RWPE2 (cell line): ENCODE results near the gene KLHL6.
A peak's percentile ranks its signal among the peaks of the same experiment; 100 is the strongest.

Experiments
- ATAC-seq: fragments of 200-7000 bp; cut with Tn5 transposase; 3 replicates; pipeline ENCODE4 v1.9.1; 2021; ENCODE audit warnings: low read depth
- DNase-seq: peaks from one replicate; pipeline ENCODE4 v3.0.0-alpha.2; 2020; ENCODE audit warnings: low spot score
- H3K27ac ChIP-seq: fragments of 450-650 bp; 2 replicates; pipeline ENCODE4 v1.5.1; 2017; ENCODE audit warnings: mild to moderate bottlenecking; ENCODE audit not compliant: poor library complexity, severe bottlenecking
- H3K27me3 ChIP-seq: fragments of 250-450 bp; sonication (Bioruptor Pico); 2 replicates; pipeline ENCODE4 v1.5.1; 2021; ENCODE audit warnings: mild to moderate bottlenecking, moderate library complexity; ENCODE audit not compliant: insufficient read depth, poor library complexity, severe bottlenecking
- H3K36me3 ChIP-seq: fragments of 250-450 bp; sonication (Bioruptor Pico); 2 replicates; pipeline ENCODE4 v1.5.1; 2020; ENCODE audit warnings: low read depth, mild to moderate bottlenecking, moderate library complexity
- H3K4me1 ChIP-seq: fragments of 250-450 bp; sonication (Bioruptor Pico); 2 replicates; pipeline ENCODE4 v1.5.1; 2021; ENCODE audit warnings: mild to moderate bottlenecking, moderate library complexity; ENCODE audit not compliant: insufficient read depth, poor library complexity, severe bottlenecking
- H3K4me3 ChIP-seq: fragments of 250-450 bp; sonication (Bioruptor Pico); 2 replicates; pipeline ENCODE4 v1.5.1; 2021; ENCODE audit warnings: mild to moderate bottlenecking, moderate library complexity; ENCODE audit not compliant: severe bottlenecking
- H3K9me3 ChIP-seq: fragments of 250-450 bp; sonication (Bioruptor Pico); 2 replicates; pipeline ENCODE4 v1.5.1; 2021; ENCODE audit warnings: mild to moderate bottlenecking, moderate library complexity; ENCODE audit not compliant: severe bottlenecking
- CTCF ChIP-seq: fragments of 450-650 bp; IDR thresholded peaks from one replicate; pipeline ENCODE4 v1.5.1; 2017; ENCODE audit warnings: mild to moderate bottlenecking, moderate library complexity; ENCODE audit not compliant: poor library complexity, severe bottlenecking

KLHL6 gene

GRCh38 chr3:183498634-183499033, 56.9 kb downstream of the KLHL6 start:
- H3K27me3 ChIP-seq: no peaks in the 10 kb centered on the region
- TF ChIP-seq CTCF: no peak
- DNase-seq (peak; percentile 0), ATAC-seq (no peak)
- no peaks in the 10 kb centered on the region for H3K4me1 ChIP-seq
- no peak overlapping the region for H3K4me3 ChIP-seq
- no peak overlapping the region for H3K27ac ChIP-seq
- H3K9me3 ChIP-seq: no peaks in the 10 kb centered on the region
- no peaks in the 10 kb centered on the region for H3K36me3 ChIP-seq

GRCh38 chr3:183497313-183497712, 58.2 kb downstream of the KLHL6 start:
- no peaks in the 10 kb centered on the region for H3K27me3 ChIP-seq

GRCh38 chr3:183496311-183496710, 59.2 kb downstream of the KLHL6 start:
- no peak for DNase-seq
- no peak for TF ChIP-seq CTCF
- H3K4me3 ChIP-seq: no peak overlapping the region
- no peaks in the 10 kb centered on the region for H3K27me3 ChIP-seq
- H3K36me3 ChIP-seq: no peaks in the 10 kb centered on the region
- ATAC-seq: no peak
- no peaks in the 10 kb centered on the region for H3K9me3 ChIP-seq
- no peaks in the 10 kb centered on the region for H3K4me1 ChIP-seq
- H3K27ac ChIP-seq: no peak overlapping the region

More at GRCh38 chr3:183497313-183497712, 58.2 kb downstream of the KLHL6 start:
- H3K4me3 ChIP-seq: no peak overlapping the region
- no peak for TF ChIP-seq CTCF
- H3K36me3 ChIP-seq: no peaks in the 10 kb centered on the region
- no peaks in the 10 kb centered on the region for H3K9me3 ChIP-seq
- DNase-seq: peak; percentile 8
- H3K27ac ChIP-seq: no peak overlapping the region
- H3K4me1 ChIP-seq: no peaks in the 10 kb centered on the region
- no peak for ATAC-seq

- H3K27ac ChIP-seq: no peak overlapping the region
- no peaks in the 10 kb centered on the region for H3K36me3 ChIP-seq
- DNase-seq: no peak
- ATAC-seq: no peak
- TF ChIP-seq CTCF: no peak
- peaks cover 11% of the 10 kb centered on the region for H3K4me1 ChIP-seq
- H3K9me3 ChIP-seq: no peaks in the 10 kb centered on the region
- H3K4me3 ChIP-seq: no peak overlapping the region
- H3K27me3 ChIP-seq: no peaks in the 10 kb centered on the region
Measured at GRCh38 chr3:183494341-183494740, 61.2 kb downstream of the KLHL6 start.

- H3K4me1 ChIP-seq: peaks cover 14% of the 10 kb centered on the region
- H3K4me3 ChIP-seq: no peak overlapping the region
- ATAC-seq: no peak
- no peak for TF ChIP-seq CTCF
- H3K27ac ChIP-seq: no peak overlapping the region
- no peaks in the 10 kb centered on the region for H3K27me3 ChIP-seq
- no peak for DNase-seq
- no peaks in the 10 kb centered on the region for H3K9me3 ChIP-seq
- no peaks in the 10 kb centered on the region for H3K36me3 ChIP-seq
Measured at GRCh38 chr3:183493296-183494045, 62.0 kb downstream of the KLHL6 start.
